GM12878 (cell line): ENCODE measurements around the gene ARHGAP21. TPM values are rescaled to one million over a fixed set of nuclear protein-coding genes. Genes with fewer than 3 reads are reported as not detected.

Experiments
- ATAC-seq: fragments of 200-7000 bp; cut with Tn5 transposase; 3 replicates; pipeline ENCODE4 v1.9.1; 2020; ENCODE audit warnings: mild to moderate bottlenecking, moderate library complexity
- BruUV-seq: library from RNA; stranded (reverse); fragments of 400-500 nt; replicated peaks from 2 replicates; lab custom pipeline; 2021; lab: Mats Ljungman, UMichigan
- CTCF ChIA-PET: fragments of 300-600 bp; sonication (Branson Sonifier 250); formaldehyde crosslinking; extraction: SDS; loops from one replicate; lab custom pipeline; 2021; ENCODE audit warnings: inconsistent platforms; lab: Yijun Ruan, JAX
- POLR2A ChIA-PET: fragments of 350-600 bp; formaldehyde crosslinking; extraction: SDS; loops from one replicate; lab custom pipeline; 2021; ENCODE audit warnings: inconsistent platforms; lab: Charles Lee
- RAD21 ChIA-PET: fragments of 300-600 bp; sonication (Branson Sonifier 250); formaldehyde crosslinking; loops from one replicate; lab custom pipeline; 2023; ENCODE audit warnings: antibody characterized with exemption; ENCODE audit not compliant: unreplicated experiment; lab: Charles Lee
- SMC1A ChIA-PET: fragments of 300-600 bp; sonication (Branson Sonifier 250); formaldehyde crosslinking; loops from one replicate; lab custom pipeline; 2023; ENCODE audit not compliant: unreplicated experiment, uncharacterized antibody; lab: Charles Lee
- DNase-seq: peaks from one replicate; pipeline ENCODE4 v3.0.0-alpha.2; 2011; ENCODE audit warnings: low read depth, low spot score
- FAIRE-seq: peaks from 3 replicates; lab custom pipeline; 2011; peaks lifted over from hg19 to GRCh38; lab: Jason Lieb, UNC
- H2AFZ ChIP-seq: 2 replicates; pipeline ENCODE4 v1.6.0; 2011; ENCODE audit warnings: low read depth, low read length, control low read depth; ENCODE audit not compliant: control insufficient read depth
- H3K27ac ChIP-seq: 2 replicates; pipeline ENCODE4 v1.5.1; 2011; ENCODE audit warnings: control low read depth; ENCODE audit not compliant: control insufficient read depth, insufficient read depth
- H3K27me3 ChIP-seq, 2 experiments: replicated peaks in 1 of 2; 2 replicates each; pipeline versions ENCODE4 v1.6.0 to v1.6.1; 2011; ENCODE audit warnings: low read length in 1 of 2; ENCODE audit not compliant: control insufficient read depth in 2 of 2, insufficient read depth in 2 of 2
- H3K36me3 ChIP-seq, 2 experiments: 2 replicates each; pipeline ENCODE4 v1.5.1; 2011; ENCODE audit warnings: low read length in 1 of 2; ENCODE audit not compliant: control insufficient read depth in 2 of 2, insufficient read depth in 2 of 2
- H3K4me1 ChIP-seq: 2 replicates; pipeline ENCODE4 v1.6.1; 2011; ENCODE audit warnings: mild to moderate bottlenecking, low read length, moderate library complexity, mixed read lengths; ENCODE audit not compliant: control insufficient read depth, insufficient read depth
- H3K4me2 ChIP-seq: 2 replicates; pipeline ENCODE4 v1.6.0; 2011; ENCODE audit warnings: control low read depth; ENCODE audit not compliant: control insufficient read depth, insufficient read depth
- H3K4me3 ChIP-seq: fragments of 200-600 bp; sonication (generic); 2 replicates; pipeline ENCODE4 v1.5.1; 2016
- H3K79me2 ChIP-seq: 2 replicates; pipeline ENCODE4 v1.6.0; 2011; ENCODE audit warnings: low read length; ENCODE audit not compliant: control insufficient read depth, insufficient read depth
- H3K9ac ChIP-seq: 2 replicates; pipeline ENCODE4 v1.8.0; 2011; ENCODE audit warnings: low read length, control low read depth, mixed read lengths; ENCODE audit not compliant: control insufficient read depth, insufficient read depth
- H3K9me3 ChIP-seq: replicated peaks from 3 replicates; pipeline ENCODE4 v1.5.1; 2011; ENCODE audit warnings: mild to moderate bottlenecking, low read length; ENCODE audit not compliant: control insufficient read depth, insufficient read depth
- H4K20me1 ChIP-seq: 2 replicates; pipeline ENCODE4 v1.6.0; 2011; ENCODE audit not compliant: control insufficient read depth, insufficient read depth
- BRCA1 ChIP-seq: IDR thresholded peaks from 2 replicates; pipeline ENCODE4 v1.6.1; 2011; ENCODE audit warnings: low read depth, low read length, improper control_type of control experiment
- CHD2 ChIP-seq: IDR thresholded peaks from 2 replicates; pipeline ENCODE4 v1.6.1; 2011; ENCODE audit warnings: low read depth, low read length, improper control_type of control experiment, borderline replicate concordance
- CREM ChIP-seq: IDR thresholded peaks from 2 replicates; pipeline ENCODE4 v1.6.1; 2014; ENCODE audit warnings: antibody characterized with exemption, low read depth
- ETV6 ChIP-seq, 2 experiments: fragments of 450-650 bp in 1 of 2; IDR thresholded peaks in 1 of 2; conservative IDR thresholded peaks in 1 of 2; 2 replicates each; pipeline ENCODE4 v1.6.1; 2014; ENCODE audit warnings: antibody characterized with exemption in 1 of 2, borderline replicate concordance in 1 of 2, low read depth in 1 of 2, mild to moderate bottlenecking in 1 of 2, moderate library complexity in 1 of 2
- EZH2 ChIP-seq: IDR thresholded peaks from 2 replicates; pipeline ENCODE4 v1.6.1; 2012; ENCODE audit warnings: low read depth, mild to moderate bottlenecking, control low read depth, inconsistent platforms, low read length, borderline replicate concordance; ENCODE audit not compliant: control insufficient read depth
- HDAC2 ChIP-seq: fragments of 200-600 bp; sonication (generic); IDR thresholded peaks from 2 replicates; pipeline ENCODE4 v1.6.1; 2017
- JUNB ChIP-seq: IDR thresholded peaks from 2 replicates; pipeline ENCODE4 v1.6.1; 2016; ENCODE audit warnings: antibody characterized with exemption, mild to moderate bottlenecking
- KDM1A ChIP-seq: fragments of 200-600 bp; sonication (generic); IDR thresholded peaks from 2 replicates; pipeline ENCODE4 v1.6.1; 2016; ENCODE audit warnings: borderline replicate concordance
- MYB ChIP-seq: fragments of 150-350 bp; IDR thresholded peaks from 2 replicates; pipeline ENCODE4 v1.6.1; 2014; ENCODE audit warnings: mild to moderate bottlenecking, low read depth, low read length, borderline replicate concordance
- NFYA ChIP-seq: IDR thresholded peaks from 2 replicates; pipeline ENCODE4 v1.6.1; 2011; ENCODE audit warnings: low read depth, mild to moderate bottlenecking, low read length, improper control_type of control experiment, borderline replicate concordance
- NRF1 ChIP-seq: conservative IDR thresholded peaks from 2 replicates; pipeline ENCODE4 v1.6.1; 2011; ENCODE audit warnings: mild to moderate bottlenecking, low read depth, low read length, improper control_type of control experiment
- RAD21 ChIP-seq: IDR thresholded peaks from 2 replicates; pipeline ENCODE4 v1.6.1; 2011; ENCODE audit warnings: mild to moderate bottlenecking, low read depth, low read length, moderate library complexity; ENCODE audit not compliant: insufficient read depth
- SKIL ChIP-seq: fragments of 450-650 bp; IDR thresholded peaks from 2 replicates; pipeline ENCODE4 v1.6.1; 2017; ENCODE audit warnings: mild to moderate bottlenecking, low read depth, inconsistent platforms; ENCODE audit not compliant: poor library complexity, severe bottlenecking
- TCF12 ChIP-seq: IDR thresholded peaks from 2 replicates; pipeline ENCODE4 v1.6.1; 2011; ENCODE audit warnings: low read depth, mild to moderate bottlenecking, low read length
- ZSCAN29 ChIP-seq: fragments of 450-650 bp; IDR thresholded peaks from 2 replicates; pipeline ENCODE4 v1.6.1; 2017; ENCODE audit warnings: mild to moderate bottlenecking, moderate library complexity
- ZZZ3 ChIP-seq: IDR thresholded peaks from 2 replicates; pipeline ENCODE4 v1.6.1; 2011; ENCODE audit warnings: low read depth; ENCODE audit not compliant: control insufficient read depth, insufficient read length
- WGBS: methylation state at CpG from one replicate; pipeline ENCODE4 v1.1.6; 2016; ENCODE audit warnings: low lambda C conversion rate; ENCODE audit not compliant: insufficient replicate concordance, insufficient coverage; ENCODE audit errors: missing lambda C conversion rate; 5-methylcytosine and 5-hydroxymethylcytosine counted together
- in situ Hi-C: fragments of 300-500 bp; cut with MboI; formaldehyde crosslinking; loops from 9 replicates; pipeline ENCODE4 v1.14.3; 2018; ENCODE audit warnings: mixed read lengths
- intact Hi-C: fragments of 100-400 bp; cut with micrococcal nuclease; formaldehyde crosslinking; loops from one replicate; pipeline ENCODE4 v1.14.2; 2022; ENCODE audit not compliant: unreplicated experiment
- polyA plus RNA-seq, 11 experiments: library from polyadenylated mRNA; depleted of rRNA in 4 of 11; unstranded in 6 of 11; stranded (reverse) in 5 of 11; fragments of >200 nt; fragmentation: Nextera tagmentation in 4 of 11; fragmentation: Illumina TruSeq in 1 of 11; extraction: Ambion mirVana in 4 of 11; extraction: Trizol in 1 of 11; gene quantifications; 1 replicate in 1 of 11; 2 replicates in 10 of 11; pipeline versions ENCODE4 v1.2.1 to v1.2.3, GENCODE V29; 2011 to 2016; ENCODE audit warnings: inconsistent platforms in 2 of 11, missing spikeins in 2 of 11, low read depth in 1 of 11
- total RNA-seq, 4 experiments: library from RNA; depleted of rRNA in 3 of 4; stranded (reverse); fragments of >200 nt in 3 of 4; fragmentation: Illumina TruSeq in 1 of 4; extraction: Trizol in 1 of 4; gene quantifications; 2 replicates each; pipeline versions ENCODE4 v1.2.1 to v1.2.3, GENCODE V29; 2013 to 2021
- TF ChIP-seq, protein P1 (sequence below): fragments of 450-650 bp; IDR thresholded peaks from 2 replicates; pipeline ENCODE4 v1.6.1; 2018; ENCODE audit warnings: mild to moderate bottlenecking, low read depth, moderate library complexity; ENCODE audit not compliant: partially characterized antibody

The ARHGAP21 gene
- total and polyA plus RNA-seq, 10 of the 15 experiments (the other 5 are each of a cell fraction or from before 2014, with no cell fraction given), result 11.7 to 103 (median 37.6) TPM

- FAIRE-seq (no peak), DNase-seq (no peak), ATAC-seq (no peak)
- no peak for TF ChIP-seq ZSCAN29
- no peak for TF ChIP-seq MYB
- no peak for TF ChIP-seq ZZZ3
- no peak for TF ChIP-seq NRF1
- no peak for TF ChIP-seq NFYA
- TF ChIP-seq EZH2, result no peak
- no peak for TF ChIP-seq CHD2
- TF ChIP-seq ETV6 (conservative IDR thresholded peaks at IDR 0.05 in 1 of 2, IDR thresholded peaks at IDR 0.05 in 1 of 2; ENCODE audit: borderline replicate concordance in 1 of 2, low read depth in 1 of 2), result no peak
- TF ChIP-seq HDAC2, result no peak
- no peak for TF ChIP-seq JUNB
- no peak for TF ChIP-seq RAD21
- no peak for TF ChIP-seq SKIL
- TF ChIP-seq, protein P1, sequence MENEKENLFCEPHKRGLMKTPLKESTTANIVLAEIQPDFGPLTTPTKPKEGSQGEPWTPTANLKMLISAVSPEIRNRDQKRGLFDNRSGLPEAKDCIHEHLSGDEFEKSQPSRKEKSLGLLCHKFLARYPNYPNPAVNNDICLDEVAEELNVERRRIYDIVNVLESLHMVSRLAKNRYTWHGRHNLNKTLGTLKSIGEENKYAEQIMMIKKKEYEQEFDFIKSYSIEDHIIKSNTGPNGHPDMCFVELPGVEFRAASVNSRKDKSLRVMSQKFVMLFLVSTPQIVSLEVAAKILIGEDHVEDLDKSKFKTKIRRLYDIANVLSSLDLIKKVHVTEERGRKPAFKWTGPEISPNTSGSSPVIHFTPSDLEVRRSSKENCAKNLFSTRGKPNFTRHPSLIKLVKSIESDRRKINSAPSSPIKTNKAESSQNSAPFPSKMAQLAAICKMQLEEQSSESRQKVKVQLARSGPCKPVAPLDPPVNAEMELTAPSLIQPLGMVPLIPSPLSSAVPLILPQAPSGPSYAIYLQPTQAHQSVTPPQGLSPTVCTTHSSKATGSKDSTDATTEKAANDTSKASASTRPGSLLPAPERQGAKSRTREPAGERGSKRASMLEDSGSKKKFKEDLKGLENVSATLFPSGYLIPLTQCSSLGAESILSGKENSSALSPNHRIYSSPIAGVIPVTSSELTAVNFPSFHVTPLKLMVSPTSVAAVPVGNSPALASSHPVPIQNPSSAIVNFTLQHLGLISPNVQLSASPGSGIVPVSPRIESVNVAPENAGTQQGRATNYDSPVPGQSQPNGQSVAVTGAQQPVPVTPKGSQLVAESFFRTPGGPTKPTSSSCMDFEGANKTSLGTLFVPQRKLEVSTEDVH, result no peak
- no peak for TF ChIP-seq TCF12
- no peak for TF ChIP-seq KDM1A
- no peak for TF ChIP-seq BRCA1
- TF ChIP-seq CREM, result no peak
- ChIA-PET RAD21 (interaction anchor here (1.3 to 2.4 kb wide), 3 partner anchors 13 to 103 kb away, joined by 3 to 11 read pairs (median 9); no protein-coding TSS in a partner anchor), CTCF (interaction anchor here (1.2 to 2.1 kb wide), 3 partner anchors 10 to 102 kb away, joined by 5 to 9 read pairs (median 7); no protein-coding TSS in a partner anchor), SMC1A (interaction anchor here (1.5 to 4.0 kb wide), 5 partner anchors 10 to 228 kb away, joined by 3 to 24 read pairs (median 5); no protein-coding TSS in a partner anchor), POLR2A (interaction anchor here (1.9 kb wide), 1 partner anchor 13 kb away, joined by 14 read pairs; no protein-coding TSS in a partner anchor)
- WGBS, result 81% methylated on average over 2 of the region's 2 CpGs
- H3K36me3 ChIP-seq, result no peaks in the 10 kb centered on the region
- H3K9me3 ChIP-seq, result no peaks in the 10 kb centered on the region
- BruUV-seq, result no TSS peak
- H3K9ac ChIP-seq, result no peak overlapping the region
- in situ Hi-C loops, result no loop called here
- intact Hi-C loops, result loop anchor here (2.0 to 10.0 kb wide), 6 partner anchors 13 to 362 kb away; partner anchors contain the start of genes ENKUR and THNSL1
- H2AFZ ChIP-seq, result no peak overlapping the region
- peaks cover 6% of the 10 kb centered on the region; the same call in 1 of the 2 replicates for H3K4me1 ChIP-seq
- peak overlapping the region; percentile 80 for H3K4me3 ChIP-seq
- H3K79me2 ChIP-seq, result peaks cover 8% of the 10 kb centered on the region
- H4K20me1 ChIP-seq, result no peaks in the 10 kb centered on the region
- H3K4me2 ChIP-seq, result peak overlapping the region; percentile 21; the same call in 1 of the 2 replicates
- no peak overlapping the region for H3K27ac ChIP-seq
- no peaks in the 10 kb centered on the region for H3K27me3 ChIP-seq
Observed at GRCh38 chr10:24720096-24720495, 3.6 kb downstream of the ARHGAP21 start.
